Mesothelial cell of epicardium (in vitro differentiated cells): ENCODE data around the gene AFF3. TPM values are rescaled to one million over a fixed set of nuclear protein-coding genes. Genes with fewer than 3 reads are reported as not detected.
"Not testable (repeated sequence)": the region's sequence is repeated elsewhere in the genome, so short reads cannot be mapped to it uniquely, and the experiment has no call there.

Source experiments
- DNase-seq, 2 experiments: peaks; one replicate each; pipeline ENCODE4 v3.0.0; 2021; ENCODE audit warnings: low spot score in 2 of 2; ENCODE audit not compliant: unreplicated experiment in 2 of 2
- H3K27ac Mint-ChIP-seq: 2 replicates; pipeline ENCODE4 v1.8.0; 2021; ENCODE audit warnings: mixed read lengths
- H3K27me3 Mint-ChIP-seq: 2 replicates; pipeline ENCODE4 v1.8.0; 2021; ENCODE audit warnings: low read depth, mixed read lengths
- H3K36me3 Mint-ChIP-seq: 2 replicates; pipeline ENCODE4 v1.8.0; 2021; ENCODE audit warnings: mixed read lengths
- H3K4me1 Mint-ChIP-seq: 2 replicates; pipeline ENCODE4 v1.8.0; 2021; ENCODE audit warnings: mixed read lengths
- H3K4me3 Mint-ChIP-seq: 2 replicates; pipeline ENCODE4 v1.8.0; 2021; ENCODE audit warnings: mild to moderate bottlenecking, moderate library complexity, mixed read lengths
- H3K9me3 Mint-ChIP-seq: 2 replicates; pipeline ENCODE4 v1.8.0; 2021; ENCODE audit warnings: mixed read lengths
- CTCF ChIP-seq: fragments of 200-600 bp; sonication (generic); IDR thresholded peaks from one replicate; pipeline ENCODE4 v1.5.0; 2021; ENCODE audit warnings: antibody characterized with exemption; ENCODE audit not compliant: unreplicated experiment
- total RNA-seq: library from RNA; stranded (reverse); gene quantifications from 3 replicates; pipeline ENCODE4 v1.2.1, GENCODE V29; 2021

Gene AFF3
- total RNA-seq, 1 donor from 2014 or later = 14.4 TPM

- Mint-ChIP-seq H3K4me1 (peaks cover 28% of the 10 kb centered on the region), H3K4me3 (peak overlapping the region; percentile 77), H3K27ac (peak overlapping the region; percentile 64), H3K27me3 (peaks cover 60% of the 10 kb centered on the region), H3K36me3 (no peaks in the 10 kb centered on the region), H3K9me3 (no peaks in the 10 kb centered on the region)
- no peak for TF ChIP-seq CTCF
- DNase-seq = no peak
Observed at GRCh38 chr2:100105678-100106054, 36.7 kb downstream of the AFF3 start.

- H3K27ac Mint-ChIP-seq = peak overlapping the region; percentile 64
- H3K4me3 Mint-ChIP-seq = peak overlapping the region; percentile 77
- peaks cover 24% of the 10 kb centered on the region for H3K4me1 Mint-ChIP-seq
- TF ChIP-seq CTCF = no peak
- peak; percentile 45 to 50 for DNase-seq
- no peaks in the 10 kb centered on the region for H3K9me3 Mint-ChIP-seq
- H3K36me3 Mint-ChIP-seq = no peaks in the 10 kb centered on the region
- peaks cover 58% of the 10 kb centered on the region for H3K27me3 Mint-ChIP-seq
Observed at GRCh38 chr2:100104718-100105677, 37.4 kb downstream of the AFF3 start.

DNA sequence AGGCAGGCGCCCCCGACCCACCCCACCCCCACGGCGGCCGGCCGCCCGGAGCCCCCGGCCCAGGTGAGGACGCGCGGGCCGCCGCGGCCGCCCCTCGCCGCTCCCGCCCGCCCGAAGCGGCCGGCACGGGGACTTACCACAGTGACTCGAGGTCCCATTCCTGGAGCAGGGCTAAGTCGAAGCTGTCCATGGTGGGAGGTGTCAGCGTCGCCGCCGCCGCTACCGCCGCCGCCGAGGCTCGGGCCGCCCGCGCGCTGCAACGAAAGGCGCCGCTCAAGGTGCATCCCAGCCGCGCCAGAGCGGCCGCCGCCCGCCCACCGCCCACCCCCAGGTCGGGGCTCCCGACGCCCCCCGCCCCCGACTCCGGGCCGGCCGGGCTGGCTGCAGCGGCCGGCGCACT lies 38.1 kb downstream of the AFF3 start:
- not testable (repeated sequence) for H3K4me3 Mint-ChIP-seq, DNase-seq, H3K36me3 Mint-ChIP-seq, H3K9me3 Mint-ChIP-seq, H3K27ac Mint-ChIP-seq
- Mint-ChIP-seq H3K4me1 (peaks cover 20% of the 10 kb centered on the region), H3K27me3 (peaks cover 54% of the 10 kb centered on the region)

GRCh38 chr2:100103527-100104252 lies 38.7 kb downstream of the AFF3 start:
- not testable (repeated sequence) for DNase-seq, H3K27ac Mint-ChIP-seq, H3K9me3 Mint-ChIP-seq, H3K36me3 Mint-ChIP-seq
- H3K27me3 Mint-ChIP-seq = peaks cover 59% of the 10 kb centered on the region
- peak overlapping the region; percentile 60 for H3K4me3 Mint-ChIP-seq
- peaks cover 20% of the 10 kb centered on the region for H3K4me1 Mint-ChIP-seq

GRCh38 chr2:100102466-100103180 lies 39.8 kb downstream of the AFF3 start:
- H3K36me3 Mint-ChIP-seq, H3K9me3 Mint-ChIP-seq, DNase-seq, H3K27ac Mint-ChIP-seq: not testable (repeated sequence)
- Mint-ChIP-seq H3K4me3 (peak overlapping the region; percentile 60), H3K4me1 (peaks cover 17% of the 10 kb centered on the region), H3K27me3 (peaks cover 51% of the 10 kb centered on the region)

DNA sequence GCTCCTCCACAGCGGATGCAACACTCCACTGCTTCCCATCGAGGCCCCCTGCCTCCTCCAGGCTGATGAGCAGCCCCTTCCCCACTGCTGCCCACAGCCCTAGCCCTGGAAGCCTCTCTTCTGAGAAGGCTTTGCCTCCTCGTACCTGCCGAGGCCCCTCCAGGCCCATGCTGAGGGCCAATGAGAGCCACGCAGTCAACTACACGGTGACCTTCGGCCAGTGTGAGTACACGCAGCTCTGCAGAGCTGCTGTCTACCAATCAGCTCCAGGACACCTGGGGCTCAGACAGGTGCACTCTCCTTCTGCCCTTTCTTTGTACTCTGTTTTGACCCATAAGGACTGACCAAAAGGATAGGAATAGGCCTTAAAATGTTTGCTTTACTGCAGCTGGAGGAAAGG lies 43.5 kb downstream of the AFF3 start:
- H3K27me3 Mint-ChIP-seq = peaks cover 27% of the 10 kb centered on the region
- not testable (repeated sequence) for H3K4me1 Mint-ChIP-seq, H3K9me3 Mint-ChIP-seq, H3K36me3 Mint-ChIP-seq, H3K27ac Mint-ChIP-seq, H3K4me3 Mint-ChIP-seq, DNase-seq

- not testable (repeated sequence) for H3K9me3 Mint-ChIP-seq, H3K36me3 Mint-ChIP-seq, H3K4me1 Mint-ChIP-seq, DNase-seq, H3K4me3 Mint-ChIP-seq, H3K27ac Mint-ChIP-seq
- H3K27me3 Mint-ChIP-seq = peaks cover 21% of the 10 kb centered on the region
Observed at GRCh38 chr2:100097611-100098294, 44.6 kb downstream of the AFF3 start.

GRCh38 chr2:100095845-100096244 lies 46.5 kb downstream of the AFF3 start:
- H3K27ac Mint-ChIP-seq, H3K4me3 Mint-ChIP-seq, H3K4me1 Mint-ChIP-seq, H3K36me3 Mint-ChIP-seq, H3K9me3 Mint-ChIP-seq, DNase-seq: not testable (repeated sequence)
- H3K27me3 Mint-ChIP-seq = peaks cover 15% of the 10 kb centered on the region

DNA sequence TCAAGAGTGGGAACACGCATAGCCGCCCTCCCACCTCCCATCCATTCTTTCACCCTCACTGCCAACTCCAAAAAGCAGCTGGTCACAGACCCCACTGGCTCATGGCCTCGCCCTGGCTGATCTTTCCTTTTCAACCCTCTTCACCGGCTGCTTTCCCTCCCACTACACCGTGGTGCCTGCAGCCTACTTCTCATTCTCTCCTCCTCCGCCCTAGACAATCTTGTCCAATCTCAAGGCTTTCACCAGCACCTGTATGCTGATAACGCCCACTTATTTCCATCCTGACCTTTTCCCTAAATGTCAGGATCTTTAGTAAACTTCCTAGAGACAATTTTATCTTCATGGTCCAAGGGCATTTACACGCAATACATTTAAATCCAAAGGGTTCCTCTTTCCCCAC lies 50.6 kb downstream of the AFF3 start:
- H3K27ac Mint-ChIP-seq, H3K4me1 Mint-ChIP-seq, H3K9me3 Mint-ChIP-seq, H3K27me3 Mint-ChIP-seq, H3K4me3 Mint-ChIP-seq, DNase-seq, H3K36me3 Mint-ChIP-seq: not testable (repeated sequence)

DNA sequence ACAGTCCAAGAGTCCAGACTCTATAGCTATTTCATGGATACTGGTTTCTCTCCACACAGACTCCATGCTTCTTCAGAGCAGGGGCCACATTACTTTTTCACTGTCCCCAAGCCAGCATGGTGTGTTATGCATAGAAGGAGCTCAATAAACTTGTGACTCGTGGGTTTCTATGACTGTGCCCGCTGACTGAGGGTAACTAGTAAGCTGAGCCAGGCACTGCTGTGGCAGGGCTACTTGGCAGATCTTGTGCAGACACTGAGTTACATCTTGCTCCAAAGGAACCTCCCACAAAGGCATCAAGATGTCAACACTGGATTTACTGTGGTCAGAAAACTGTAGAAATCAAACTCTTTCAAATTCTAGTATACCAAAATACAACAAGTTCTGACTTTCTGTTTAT lies 56.6 kb downstream of the AFF3 start:
- not testable (repeated sequence) for H3K36me3 Mint-ChIP-seq, H3K27me3 Mint-ChIP-seq, DNase-seq, H3K9me3 Mint-ChIP-seq, H3K4me3 Mint-ChIP-seq, H3K4me1 Mint-ChIP-seq, H3K27ac Mint-ChIP-seq
